GM12865 (cell line): ENCODE data around the gene CELSR3.

Source experiments
- DNase-seq: peaks from one replicate; pipeline ENCODE4 v3.0.0; 2010; ENCODE audit warnings: low read depth
- H3K4me3 ChIP-seq: 2 replicates; pipeline ENCODE4 v1.5.1; 2011; ENCODE audit warnings: mild to moderate bottlenecking, low read depth, low read length, control low read depth
- TF ChIP-seq, protein P1 (sequence below): IDR thresholded peaks from 2 replicates; pipeline ENCODE4 v1.5.1; 2011; ENCODE audit warnings: low read length, control low read depth, low read depth, inconsistent platforms; ENCODE audit not compliant: insufficient read depth; ENCODE audit errors: missing control alignments

CELSR3 gene

GRCh38 chr3:48652923-48653715 lies 9.6 kb downstream of the CELSR3 start:
- TF ChIP-seq, protein P1, sequence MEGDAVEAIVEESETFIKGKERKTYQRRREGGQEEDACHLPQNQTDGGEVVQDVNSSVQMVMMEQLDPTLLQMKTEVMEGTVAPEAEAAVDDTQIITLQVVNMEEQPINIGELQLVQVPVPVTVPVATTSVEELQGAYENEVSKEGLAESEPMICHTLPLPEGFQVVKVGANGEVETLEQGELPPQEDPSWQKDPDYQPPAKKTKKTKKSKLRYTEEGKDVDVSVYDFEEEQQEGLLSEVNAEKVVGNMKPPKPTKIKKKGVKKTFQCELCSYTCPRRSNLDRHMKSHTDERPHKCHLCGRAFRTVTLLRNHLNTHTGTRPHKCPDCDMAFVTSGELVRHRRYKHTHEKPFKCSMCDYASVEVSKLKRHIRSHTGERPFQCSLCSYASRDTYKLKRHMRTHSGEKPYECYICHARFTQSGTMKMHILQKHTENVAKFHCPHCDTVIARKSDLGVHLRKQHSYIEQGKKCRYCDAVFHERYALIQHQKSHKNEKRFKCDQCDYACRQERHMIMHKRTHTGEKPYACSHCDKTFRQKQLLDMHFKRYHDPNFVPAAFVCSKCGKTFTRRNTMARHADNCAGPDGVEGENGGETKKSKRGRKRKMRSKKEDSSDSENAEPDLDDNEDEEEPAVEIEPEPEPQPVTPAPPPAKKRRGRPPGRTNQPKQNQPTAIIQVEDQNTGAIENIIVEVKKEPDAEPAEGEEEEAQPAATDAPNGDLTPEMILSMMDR = no peak
- no peak overlapping the region for H3K4me3 ChIP-seq
- no peak for DNase-seq

DNA sequence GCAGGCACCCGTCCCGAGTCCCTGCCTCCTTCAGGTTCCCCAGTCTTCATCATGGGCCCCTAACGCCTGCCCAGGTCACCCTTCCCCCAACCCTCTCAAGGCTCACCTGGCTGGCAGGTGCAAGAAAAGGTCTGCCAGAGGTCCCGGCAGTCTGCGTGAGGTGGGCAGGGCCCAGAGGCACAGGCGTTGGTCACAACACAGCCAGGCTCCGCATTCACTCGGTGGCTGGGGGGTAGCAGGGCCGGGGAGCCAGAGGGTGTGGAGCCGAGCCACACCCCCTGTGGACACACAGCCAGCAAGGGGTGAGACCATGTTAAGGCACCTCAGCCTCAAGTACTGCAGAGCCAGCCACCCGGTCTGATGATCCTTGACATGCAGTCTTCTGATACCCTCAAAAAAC lies 10.9 kb downstream of the CELSR3 start:
- TF ChIP-seq, protein P1 = no peak
- DNase-seq = no peak
- H3K4me3 ChIP-seq = no peak overlapping the region

DNA sequence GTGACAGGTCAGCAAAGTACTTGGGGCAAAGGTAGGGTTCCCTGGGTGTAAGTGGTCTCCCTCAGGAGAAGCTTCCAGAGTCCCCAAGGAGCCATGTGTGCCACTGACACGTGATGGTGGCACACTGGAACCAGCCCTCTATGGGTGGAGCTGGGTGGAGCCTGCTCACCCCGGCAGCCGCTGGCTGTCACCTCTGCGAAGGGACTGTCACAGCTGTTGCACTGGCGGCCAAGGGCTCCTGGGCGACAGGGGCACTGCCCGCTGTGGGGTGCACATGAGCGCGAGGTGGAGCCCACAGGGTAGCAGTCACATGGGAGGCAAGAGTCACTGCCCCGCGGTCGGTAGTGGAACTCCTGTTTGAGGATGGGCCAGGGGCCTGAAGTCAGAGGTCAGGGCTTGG lies 12.0 kb downstream of the CELSR3 start:
- TF ChIP-seq, protein P1 = no peak
- no peak for DNase-seq
- no peak overlapping the region for H3K4me3 ChIP-seq

DNA sequence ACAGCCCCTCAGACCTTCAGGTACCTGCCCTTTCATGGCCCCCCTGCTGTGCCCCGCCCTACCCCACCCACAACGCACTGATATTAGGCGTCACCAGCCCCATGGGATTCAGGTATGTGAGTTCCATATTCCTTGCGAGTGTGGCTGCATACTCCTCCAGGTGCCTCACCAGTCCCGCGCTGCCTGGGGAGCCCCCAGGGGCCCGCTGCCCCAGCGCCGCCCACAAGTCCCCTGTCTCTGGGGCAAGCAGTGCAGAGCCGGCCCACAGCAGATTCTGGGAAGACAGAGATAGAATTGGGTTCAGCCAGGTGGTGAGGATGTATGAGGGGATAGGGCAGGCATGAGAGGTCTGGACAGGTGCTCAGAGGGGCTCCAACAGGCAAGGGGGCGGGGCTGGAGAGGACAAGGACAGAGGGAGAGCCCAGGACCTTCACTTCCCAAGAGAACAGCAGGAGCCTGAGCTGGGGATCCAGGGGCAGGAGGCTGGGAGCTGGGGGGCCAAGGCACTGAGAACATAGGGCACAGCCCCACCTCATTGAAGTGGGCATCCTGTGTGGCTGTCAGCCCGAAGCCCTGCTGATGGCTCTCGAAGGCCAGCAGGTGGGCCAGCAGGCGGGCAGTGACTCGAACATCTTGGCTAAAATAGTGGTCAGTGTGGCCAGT lies 14.4 kb downstream of the CELSR3 start:
- TF ChIP-seq, protein P1 = no peak
- no peak overlapping the region for H3K4me3 ChIP-seq
- DNase-seq = no peak

- TF ChIP-seq, protein P1 = no peak
- no peak for DNase-seq
- H3K4me3 ChIP-seq = no peak overlapping the region
Measured at GRCh38 chr3:48647714-48648113, 15.0 kb downstream of the CELSR3 start.

- no peak overlapping the region for H3K4me3 ChIP-seq
- TF ChIP-seq, protein P1 = no peak
Measured at GRCh38 chr3:48644898-48645760, 17.6 kb downstream of the CELSR3 start.

More at GRCh38 chr3:48644898-48645760, 17.6 kb downstream of the CELSR3 start:
- DNase-seq = no peak
